Measurements from ENCODE around the gene C8B. TPM values are rescaled to one million over a fixed set of nuclear protein-coding genes. Genes with fewer than 3 reads are reported as not detected.

Gene C8B
- total and polyA plus RNA-seq, 2 of the 13 experiments (the other 11 are each of a cell fraction or from before 2014, with no cell fraction given) = 8.4 to 11.3 TPM

GRCh38 chr1:56927171-56927570, 38.6 kb downstream of the C8B start:
- H3K79me2 ChIP-seq (ENCODE audit: insufficient read depth, low read length) = no peaks in the 10 kb centered on the region
- CTCF ChIA-PET (ENCODE audit: low intra/inter-chr PET ratio, low total read pairs) = no interaction called here
- no peak overlapping the region for H2AFZ ChIP-seq (ENCODE audit: low read length)
- TF ChIP-seq MLX (CRISPR knock-in tag; IDR thresholded peaks at IDR 0.05) (no peak), NAIF1 (CRISPR knock-in tag; IDR thresholded peaks at IDR 0.05; ENCODE audit: borderline replicate concordance) (no peak), SIX4 (CRISPR knock-in tag; IDR thresholded peaks at IDR 0.05) (no peak), ZSCAN12 (CRISPR knock-in tag; IDR thresholded peaks at IDR 0.05) (no peak), ZNF34 (CRISPR knock-in tag; IDR thresholded peaks at IDR 0.05; ENCODE audit: borderline replicate concordance) (no peak), FOXA3 (CRISPR knock-in tag; IDR thresholded peaks at IDR 0.05) (no peak), ZFAT (CRISPR knock-in tag; conservative IDR thresholded peaks at IDR 0.05) (no peak), HIC2 (CRISPR knock-in tag; IDR thresholded peaks at IDR 0.05; ENCODE audit: low read depth) (no peak), GABPB1 (CRISPR knock-in tag; IDR thresholded peaks at IDR 0.05) (no peak), PAXIP1 (CRISPR knock-in tag; conservative IDR thresholded peaks at IDR 0.05) (no peak), BRD4 (CRISPR knock-in tag; IDR thresholded peaks at IDR 0.05) (no peak), ZNF776 (CRISPR knock-in tag; IDR thresholded peaks at IDR 0.05) (no peak), ZBTB46 (CRISPR knock-in tag; IDR thresholded peaks at IDR 0.05; ENCODE audit: borderline replicate concordance) (no peak)
- no peak overlapping the region for H3K4me3 ChIP-seq (replicated peaks in 1 of 3; ENCODE audit: insufficient read depth in 1 of 3, low read depth in 2 of 3, low read length in 3 of 3)
- DNase-seq (ENCODE audit: low spot score) = no peak
- BruUV-seq (replicated peaks) = no TSS peak
- no peak overlapping the region for H3K4me2 ChIP-seq (ENCODE audit: low read depth, low read length)
- no peaks in the 10 kb centered on the region for H3K36me3 ChIP-seq (replicated peaks in 1 of 2; ENCODE audit: control insufficient read depth in 1 of 2, insufficient read depth in 2 of 2, low read length in 2 of 2)
- POLR2A ChIA-PET = no interaction called here
- FAIRE-seq = no peak
- no peak overlapping the region for H3K27ac ChIP-seq (ENCODE audit: extremely low read length, insufficient read depth, low read length)
- H3K4me1 ChIP-seq (ENCODE audit: insufficient read depth, low read length) = peaks cover 24% of the 10 kb centered on the region
- no peaks in the 10 kb centered on the region for H3K9me3 ChIP-seq (ENCODE audit: low read length)
- ATAC-seq = no peak
- intact Hi-C loops (cut with micrococcal nuclease; ENCODE audit: unreplicated experiment) (no loop called here), in situ Hi-C loops (cut with HindIII; ENCODE audit: extremely low pct_ligation_motif_present, low pct_unique_long_range_greater_than_20kb) (no loop called here)
- no peaks in the 10 kb centered on the region for H3K27me3 ChIP-seq (ENCODE audit: control insufficient read depth in 1 of 2, insufficient read depth in 2 of 2, low read length in 2 of 2)
- WGBS (ENCODE audit: low lambda C conversion rate) = 87% methylated on average over 4 of the region's 4 CpGs
- H3K9ac ChIP-seq (ENCODE audit: insufficient read depth, low read depth, low read length) = no peak overlapping the region
- no peaks in the 10 kb centered on the region for H4K20me1 ChIP-seq (ENCODE audit: insufficient read depth, low read length)

All from HepG2 (cell line).